Adrenal gland (tissue), 5 donors: ENCODE results near the gene UGCG.

Source experiments
- CTCF ChIP-seq, 6 experiments: fragments of 450-650 bp in 4 of 6; fragments of 200-600 bp in 2 of 6; sonication (generic) in 1 of 6; IDR thresholded peaks; 1 replicate in 5 of 6; 2 replicates in 1 of 6; pipeline versions ENCODE4 v1.5.1 to v1.8.0; 2016 to 2021; ENCODE audit warnings: antibody characterized with exemption in 6 of 6, mild to moderate bottlenecking in 2 of 6, moderate library complexity in 1 of 6
- POLR2A ChIP-seq, 2 donors: fragments of 450-650 bp; IDR thresholded peaks; one replicate each; pipeline ENCODE4 v1.6.1; 2017; ENCODE audit warnings: antibody characterized with exemption in 2 of 2, mild to moderate bottlenecking in 2 of 2, moderate library complexity in 1 of 2
- donor health status: DM: no; HTN: no; CAD: no.

GRCh38 chr9:111863636-111864035 lies 33.0 kb upstream of the UGCG start:
- TF ChIP-seq POLR2A (IDR thresholded peaks at IDR 0.05) (no peak), CTCF (IDR thresholded peaks at IDR 0.05) (no peak)
